Endothelial cell of hepatic sinusoid (primary cell): ENCODE measurements around the gene ERVW-1.
"Not testable (repeated sequence)": the region's sequence is repeated elsewhere in the genome, so short reads cannot be mapped to it uniquely, and the experiment has no call there.

ENCODE experiments used
- in situ Hi-C: cut with HindIII; loops from 2 replicates; pipeline ENCODE4 v1.10.0; 2017; ENCODE audit warnings: low sequenced_read_pairs

The ERVW-1 gene, protein sequence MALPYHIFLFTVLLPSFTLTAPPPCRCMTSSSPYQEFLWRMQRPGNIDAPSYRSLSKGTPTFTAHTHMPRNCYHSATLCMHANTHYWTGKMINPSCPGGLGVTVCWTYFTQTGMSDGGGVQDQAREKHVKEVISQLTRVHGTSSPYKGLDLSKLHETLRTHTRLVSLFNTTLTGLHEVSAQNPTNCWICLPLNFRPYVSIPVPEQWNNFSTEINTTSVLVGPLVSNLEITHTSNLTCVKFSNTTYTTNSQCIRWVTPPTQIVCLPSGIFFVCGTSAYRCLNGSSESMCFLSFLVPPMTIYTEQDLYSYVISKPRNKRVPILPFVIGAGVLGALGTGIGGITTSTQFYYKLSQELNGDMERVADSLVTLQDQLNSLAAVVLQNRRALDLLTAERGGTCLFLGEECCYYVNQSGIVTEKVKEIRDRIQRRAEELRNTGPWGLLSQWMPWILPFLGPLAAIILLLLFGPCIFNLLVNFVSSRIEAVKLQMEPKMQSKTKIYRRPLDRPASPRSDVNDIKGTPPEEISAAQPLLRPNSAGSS

DNA sequence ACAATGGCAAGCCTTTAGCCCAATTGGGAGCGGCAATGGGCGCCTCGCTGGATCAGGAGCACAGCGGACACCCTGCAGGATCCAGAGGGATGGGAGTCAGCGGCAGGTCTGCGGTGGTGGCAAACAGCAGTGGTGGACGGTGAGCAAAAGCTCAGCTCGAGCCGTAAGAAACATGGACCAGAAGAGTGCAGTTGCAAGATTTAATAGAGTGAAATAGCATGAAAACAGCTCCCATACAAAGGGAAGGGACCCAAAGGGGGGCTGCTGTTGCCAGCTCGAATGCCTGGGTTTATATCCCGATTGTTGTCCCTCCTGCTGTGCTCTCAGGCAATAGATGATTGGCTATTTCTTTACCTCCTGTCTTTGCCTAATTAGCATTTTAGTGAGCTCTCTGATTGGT is at the start of gene ERVW-1:
Gene ERVW-1, minus strand, starts transcription at position 266 of the 400 bp plus-strand sequence. CDS start 7,565 bp downstream, outside the sequence.
- in situ Hi-C loops = not testable (repeated sequence)

DNA sequence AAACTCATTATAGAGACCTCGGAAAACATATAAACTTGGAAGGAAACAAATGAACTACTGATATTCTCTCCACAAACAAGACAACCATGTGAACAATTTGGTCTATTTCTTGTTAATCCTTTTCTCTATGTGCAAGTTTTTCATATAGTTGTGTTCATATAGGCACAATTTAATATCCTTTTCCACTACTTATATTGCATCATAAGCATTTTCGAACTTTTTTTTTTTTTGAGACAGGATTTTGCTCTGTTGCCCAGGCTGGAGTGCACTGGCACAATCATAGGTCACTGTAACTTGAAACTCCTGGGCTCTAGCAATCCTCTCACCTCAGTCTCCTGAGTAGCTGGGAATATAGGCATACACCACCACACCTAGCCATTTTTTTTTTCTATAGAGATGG is 45.4 kb upstream of the ERVW-1 start:
- in situ Hi-C loops = loop anchor here (5.0 kb wide), 1 partner anchor 84 kb away; no protein-coding TSS in a partner anchor

DNA sequence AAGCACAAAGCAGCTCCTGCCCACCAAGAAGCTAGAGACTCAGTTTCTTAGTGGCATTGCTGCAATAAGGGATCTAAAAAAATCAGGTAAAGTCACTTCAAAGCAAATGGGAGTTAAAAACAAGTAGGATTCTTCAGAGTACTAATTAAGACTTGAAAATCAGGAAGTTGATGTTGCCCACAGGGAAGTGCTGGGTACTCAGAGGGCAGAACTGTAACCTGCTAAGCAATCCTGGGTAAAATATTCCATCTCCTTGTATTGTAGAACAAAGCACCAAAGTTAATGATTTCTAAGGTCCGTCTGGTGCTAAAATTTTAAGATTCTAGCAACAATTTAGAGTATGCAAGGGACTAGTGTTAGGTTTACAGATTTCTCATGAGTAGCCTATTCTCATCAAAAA is 42.3 kb upstream of the ERVW-1 start:
- in situ Hi-C loops = loop anchor here (5.0 kb wide), 1 partner anchor 87 kb away; no protein-coding TSS in a partner anchor

DNA sequence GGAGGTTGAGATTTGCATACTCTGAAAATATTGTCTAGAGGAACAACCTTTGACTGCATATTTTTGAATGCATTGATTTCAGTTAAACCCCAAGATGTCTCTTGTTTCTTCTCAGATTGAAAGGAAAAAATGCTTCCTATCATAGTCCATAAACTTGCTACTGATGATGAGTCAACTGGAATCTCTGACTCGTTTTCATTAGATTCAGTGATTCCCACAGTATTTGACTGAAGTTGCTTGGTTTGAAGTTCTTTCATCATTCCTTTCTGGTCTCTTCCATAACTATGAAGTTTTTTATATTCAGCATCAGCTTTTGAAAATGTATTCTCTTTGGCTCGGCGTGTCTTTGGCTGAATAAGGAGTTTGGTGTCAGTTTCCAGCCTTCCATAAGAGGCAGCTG is 39.9 kb upstream of the ERVW-1 start:
- in situ Hi-C loops = no loop called here

DNA sequence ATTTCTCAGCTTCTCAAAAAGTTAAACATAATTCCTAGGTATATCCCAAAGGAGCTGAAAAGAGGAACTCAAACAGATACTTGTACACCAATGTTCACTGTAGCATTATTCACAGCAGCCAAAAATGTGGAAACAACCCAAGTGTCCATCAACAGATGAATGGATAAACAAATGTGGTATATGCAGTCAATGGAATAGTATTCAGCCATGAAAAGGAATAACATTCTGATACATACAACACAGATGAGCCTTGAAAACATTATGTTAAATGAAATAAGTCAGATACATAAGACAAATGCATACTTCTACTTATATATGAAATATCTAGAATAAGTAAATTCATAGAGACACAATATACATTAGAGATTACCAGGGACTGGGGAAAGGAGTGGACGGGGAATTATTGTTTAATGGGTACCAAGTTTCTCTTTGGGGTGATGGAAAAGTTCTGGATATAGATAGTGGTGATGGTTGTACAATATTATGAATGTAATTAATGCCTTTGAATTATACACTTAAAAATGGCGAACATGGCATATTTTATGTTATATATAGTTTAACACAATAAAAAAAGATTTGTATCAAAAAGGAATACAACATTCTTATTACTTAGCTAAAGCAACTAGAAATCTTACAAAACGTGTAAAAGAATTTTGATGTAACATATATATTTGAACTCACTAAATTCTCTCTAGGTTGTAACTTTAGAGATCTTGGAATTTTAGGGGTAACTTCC is 35.6 kb upstream of the ERVW-1 start:
- in situ Hi-C loops = no loop called here

DNA sequence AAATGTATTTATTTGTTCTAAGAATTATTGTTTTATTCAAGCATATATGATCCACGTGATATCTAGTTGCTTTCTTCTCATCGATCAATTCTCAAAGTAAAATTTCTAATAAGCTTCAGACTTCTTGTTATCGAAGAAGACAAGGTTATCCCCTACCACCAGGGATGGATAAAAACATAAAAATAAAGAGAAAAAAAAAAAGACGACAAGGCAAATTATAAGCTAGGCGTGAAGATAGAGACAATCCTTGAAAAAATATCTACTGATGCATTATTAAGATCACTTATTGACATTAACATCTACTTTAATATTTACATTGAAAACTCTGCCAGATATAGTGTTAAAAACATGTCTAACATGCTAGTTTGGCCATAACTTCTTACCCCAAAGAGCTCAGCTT is 31.2 kb upstream of the ERVW-1 start:
- in situ Hi-C loops = no loop called here

DNA sequence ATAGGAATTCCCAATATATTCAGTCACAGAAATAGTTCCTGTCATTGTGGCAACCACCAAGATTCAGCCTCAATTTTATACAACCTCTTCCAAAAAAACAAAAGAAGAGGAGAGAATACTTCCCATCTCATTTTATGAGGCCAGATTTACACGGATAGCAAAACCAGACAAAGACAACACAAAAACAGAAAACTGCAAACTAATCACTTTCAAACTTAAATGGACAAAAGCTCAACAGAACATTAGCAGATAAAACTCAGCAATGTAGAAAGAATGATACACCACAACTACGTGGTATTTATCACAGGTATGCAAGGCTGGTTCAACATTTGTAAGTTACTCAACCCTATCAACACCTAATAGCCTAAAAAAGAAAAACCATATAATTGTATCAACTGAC is 28.6 kb upstream of the ERVW-1 start:
- in situ Hi-C loops = no loop called here

DNA sequence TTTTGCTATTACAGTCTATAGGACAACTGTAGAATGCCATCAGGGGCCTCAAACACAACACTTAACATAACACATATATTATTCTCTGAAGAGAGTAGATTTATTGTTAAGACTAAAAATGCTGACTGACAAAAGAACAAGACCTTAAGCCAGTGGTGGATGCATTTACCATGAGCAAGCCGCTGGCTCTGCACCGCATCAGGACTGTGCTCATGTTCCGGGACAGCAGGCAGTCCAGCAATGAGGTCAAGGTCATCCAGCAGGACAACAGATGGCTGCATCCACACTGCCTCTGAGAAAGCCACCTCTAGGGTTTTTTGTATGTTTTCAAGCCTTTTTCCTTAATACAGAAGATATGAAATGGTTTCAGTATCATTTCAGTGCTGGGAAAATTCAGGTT is 26.8 kb upstream of the ERVW-1 start:
- in situ Hi-C loops = no loop called here

DNA sequence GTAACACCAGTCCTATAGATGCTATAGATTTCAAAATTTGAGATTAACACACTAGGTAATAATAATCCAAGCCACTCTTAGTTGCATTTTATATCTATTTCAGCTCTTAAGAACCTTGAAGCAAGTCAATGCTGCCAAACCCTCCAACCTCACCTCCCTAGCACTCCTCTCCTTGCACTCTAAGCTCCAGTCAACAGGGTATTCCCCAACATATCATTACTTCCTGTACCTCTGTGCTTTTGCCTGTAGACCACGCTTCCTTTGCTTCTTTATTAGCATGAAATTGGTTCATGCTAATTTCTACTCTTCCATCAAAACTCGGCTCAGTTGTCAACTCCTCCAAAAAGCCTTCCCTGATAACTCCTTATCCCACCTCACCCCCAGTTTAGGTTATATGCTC is 26.0 kb upstream of the ERVW-1 start:
- in situ Hi-C loops = no loop called here

DNA sequence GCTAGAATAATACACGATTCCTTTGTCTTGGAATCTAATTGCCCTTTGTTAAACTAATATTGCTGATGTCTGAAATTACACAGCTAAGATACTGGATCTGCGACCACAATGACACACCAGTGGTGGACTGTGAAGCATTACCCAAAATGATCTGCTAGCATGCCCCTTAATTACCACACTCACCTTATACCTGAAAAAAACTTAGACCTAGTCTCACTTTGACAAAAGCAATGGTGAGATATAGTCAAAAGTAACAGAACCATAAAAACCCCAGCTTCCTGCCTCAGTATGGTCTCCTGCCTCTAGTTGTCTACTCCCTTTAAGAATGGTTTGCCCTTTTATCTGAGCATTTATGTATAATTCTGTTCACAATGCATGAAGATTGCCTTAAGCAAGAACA is 20.8 kb upstream of the ERVW-1 start:
- in situ Hi-C loops = no loop called here

DNA sequence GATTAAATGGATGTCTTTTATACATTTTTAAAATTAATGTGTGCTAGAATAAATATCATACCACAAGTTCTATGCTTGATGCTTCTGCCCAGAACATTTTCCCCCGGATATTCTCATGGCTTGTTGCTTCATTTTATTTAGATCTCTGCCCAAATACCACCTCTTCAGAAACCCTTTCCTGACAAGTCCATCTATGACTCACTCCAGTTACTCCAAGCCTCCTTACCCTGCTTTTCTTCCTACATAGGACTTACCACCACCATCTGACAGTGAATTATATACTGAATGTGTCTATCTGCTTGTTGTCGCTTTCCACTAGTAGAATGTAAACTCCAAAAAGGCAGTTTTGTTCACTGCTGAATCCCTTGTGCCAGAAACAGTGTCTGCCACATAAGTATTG is 19.1 kb upstream of the ERVW-1 start:
- in situ Hi-C loops = no loop called here

DNA sequence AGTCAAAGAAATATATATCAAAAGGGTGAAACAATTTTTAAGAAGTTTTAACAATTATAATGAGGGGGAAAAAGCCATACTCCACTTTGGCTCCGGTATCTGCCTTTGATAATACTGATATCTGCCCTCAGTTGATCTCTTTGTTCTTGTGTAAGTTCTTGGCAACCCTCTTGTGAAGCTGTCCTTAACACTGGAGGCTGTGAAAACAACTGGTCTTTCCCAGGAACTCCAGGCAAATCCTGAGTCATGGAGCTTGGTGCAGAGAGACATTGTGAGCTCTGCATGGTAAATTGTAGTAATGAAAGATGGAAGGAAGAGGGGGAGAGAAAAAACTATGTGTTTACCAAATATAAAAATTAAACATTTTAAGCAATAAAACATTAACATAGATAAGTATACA is 11.9 kb upstream of the ERVW-1 start:
- in situ Hi-C loops = no loop called here

DNA sequence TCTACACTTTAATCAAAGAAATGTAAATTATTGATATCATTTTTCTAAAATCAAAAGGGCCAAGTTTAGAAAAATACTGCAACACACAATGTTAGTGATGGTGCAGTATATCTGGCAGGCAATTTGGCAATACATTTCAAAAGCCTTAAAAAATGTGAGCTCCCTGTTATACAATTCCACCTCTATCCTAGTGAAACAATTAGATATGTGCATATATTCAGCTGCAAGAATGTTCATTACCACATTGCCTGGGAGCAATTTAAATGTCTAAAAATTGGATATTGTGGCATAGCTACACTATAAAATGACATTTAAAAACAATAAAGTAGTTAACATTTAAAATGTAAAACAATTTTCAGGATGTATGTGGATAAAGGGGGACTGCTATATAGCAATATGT is 10.1 kb upstream of the ERVW-1 start:
- in situ Hi-C loops = no loop called here

DNA sequence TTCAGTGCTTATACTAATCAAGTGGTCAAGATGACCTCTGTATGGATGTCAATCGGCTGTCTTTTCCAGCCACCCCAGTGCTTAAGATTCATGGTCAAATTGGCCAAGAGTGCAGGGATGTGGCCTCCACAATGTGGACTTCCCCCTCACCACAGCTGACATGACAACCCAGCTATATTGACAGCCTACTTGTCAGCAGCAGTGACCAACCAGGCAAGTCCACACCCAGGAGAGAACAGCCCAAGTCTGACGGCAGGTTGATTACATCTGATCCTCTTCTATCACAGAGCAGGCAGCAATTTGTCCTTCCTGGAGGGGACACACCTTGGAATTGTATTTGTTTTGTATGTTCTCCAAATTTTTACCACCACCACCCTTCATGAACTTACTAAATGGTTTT is 8.2 kb upstream of the ERVW-1 start:
- in situ Hi-C loops = no loop called here

DNA sequence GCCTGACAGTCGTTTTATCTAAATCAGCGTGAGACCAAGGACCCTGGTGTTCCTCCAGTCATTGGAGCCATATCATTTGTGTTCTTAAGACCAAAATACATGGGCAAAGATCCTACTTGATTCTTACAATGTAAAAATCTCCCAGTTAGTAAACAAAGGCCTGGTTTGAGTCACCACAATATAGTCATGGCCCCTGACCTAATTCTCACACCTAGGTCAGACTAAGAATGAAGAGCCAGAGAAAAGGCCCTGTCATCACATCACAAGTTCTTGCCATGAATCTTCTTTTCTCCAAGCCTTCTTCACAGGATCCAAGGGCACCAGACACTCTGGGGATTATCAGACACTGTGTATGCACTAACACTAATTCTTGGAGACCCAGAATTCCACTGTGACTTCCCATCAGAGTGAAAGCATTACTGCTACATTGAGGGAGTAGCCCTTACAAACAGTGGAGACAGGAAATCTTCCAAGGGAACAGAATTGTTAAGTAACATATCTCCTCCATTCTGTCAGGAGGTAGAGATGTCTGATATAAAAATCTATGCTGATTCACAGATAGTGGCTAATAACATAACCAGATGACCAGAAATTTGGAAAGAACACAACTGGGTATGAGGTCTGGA is 7.6 kb upstream of the ERVW-1 start:
- in situ Hi-C loops = no loop called here

DNA sequence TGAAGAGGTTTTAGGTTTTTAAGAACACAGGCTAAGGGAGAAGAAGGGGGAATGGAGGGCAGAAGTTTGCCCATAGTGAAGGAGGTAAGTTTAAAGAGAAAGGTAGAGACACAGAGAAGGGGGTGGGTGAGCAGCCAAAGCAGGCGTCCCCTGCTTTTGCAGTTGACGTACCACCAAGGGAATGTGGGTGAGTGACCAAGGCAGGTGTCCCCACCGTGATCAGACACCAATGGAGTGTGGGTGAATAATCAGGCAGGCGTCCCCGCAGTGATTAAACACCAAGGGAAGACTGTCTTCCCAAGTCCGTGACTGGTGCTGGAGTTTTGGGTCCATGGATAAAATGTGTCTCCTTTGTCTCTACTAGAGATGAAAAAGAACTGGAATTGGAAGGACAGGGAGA is 6.5 kb upstream of the ERVW-1 start:
- in situ Hi-C loops = not testable (repeated sequence)

DNA sequence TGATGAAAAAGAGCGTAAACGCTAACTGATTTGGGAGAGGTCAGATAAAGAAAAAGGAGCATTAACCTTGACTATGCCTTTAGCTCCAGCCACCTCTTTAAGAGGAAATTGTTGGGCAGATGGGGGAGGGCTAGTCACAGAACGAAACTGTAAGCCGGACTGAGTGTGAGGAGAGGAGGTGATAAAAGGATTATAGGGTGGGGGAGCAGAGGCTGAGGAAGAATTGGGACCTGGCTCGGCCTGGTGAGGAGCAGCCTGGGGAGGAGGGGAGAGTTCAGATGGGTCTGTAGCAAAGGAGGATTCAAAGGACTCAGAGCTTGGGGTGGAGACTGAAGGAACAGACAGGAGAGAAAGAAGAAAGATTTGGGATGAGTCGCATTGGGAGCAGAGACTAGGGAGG is 5.9 kb upstream of the ERVW-1 start:
- in situ Hi-C loops = not testable (repeated sequence)

DNA sequence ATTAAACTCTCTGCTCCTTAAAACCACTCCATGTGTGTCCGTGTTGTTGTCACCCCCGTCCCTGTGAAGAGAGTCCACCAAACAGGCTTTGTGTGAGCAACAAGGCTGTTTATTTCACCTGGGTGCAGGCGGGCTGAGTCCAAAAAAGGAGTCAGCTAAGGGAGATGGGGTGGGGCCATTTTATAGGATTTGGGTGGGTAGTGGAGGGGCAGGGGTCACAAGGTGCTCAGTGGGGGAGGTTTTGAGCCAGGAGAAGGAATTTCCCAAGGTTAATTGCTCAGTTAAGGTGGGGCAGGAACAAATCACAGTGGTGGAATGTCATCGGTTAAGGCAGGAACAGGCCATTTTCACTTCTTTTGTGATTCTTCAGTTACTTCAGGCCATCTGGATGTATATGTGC is 1.4 kb upstream of the ERVW-1 start:
- in situ Hi-C loops = not testable (repeated sequence)

DNA sequence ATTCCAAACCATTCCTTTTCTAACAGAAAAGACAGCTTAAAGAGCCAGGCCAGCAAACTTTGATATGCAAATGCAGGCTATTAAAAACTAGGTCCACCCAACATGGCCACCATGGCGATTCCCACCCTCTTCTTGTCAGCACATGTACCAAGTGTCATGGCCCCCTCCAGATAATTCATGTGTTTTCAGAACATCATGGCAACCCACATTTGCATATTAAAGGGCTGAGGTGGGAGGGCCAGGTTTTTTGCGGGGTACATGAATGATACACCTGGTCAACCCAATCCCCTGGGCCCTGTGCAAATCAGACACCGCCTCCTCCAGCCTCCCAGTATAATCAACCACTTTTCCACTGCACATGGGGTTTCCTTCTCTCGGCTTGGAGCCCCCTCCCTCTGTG is 965 bp upstream of the ERVW-1 start:
- in situ Hi-C loops = no loop called here

DNA sequence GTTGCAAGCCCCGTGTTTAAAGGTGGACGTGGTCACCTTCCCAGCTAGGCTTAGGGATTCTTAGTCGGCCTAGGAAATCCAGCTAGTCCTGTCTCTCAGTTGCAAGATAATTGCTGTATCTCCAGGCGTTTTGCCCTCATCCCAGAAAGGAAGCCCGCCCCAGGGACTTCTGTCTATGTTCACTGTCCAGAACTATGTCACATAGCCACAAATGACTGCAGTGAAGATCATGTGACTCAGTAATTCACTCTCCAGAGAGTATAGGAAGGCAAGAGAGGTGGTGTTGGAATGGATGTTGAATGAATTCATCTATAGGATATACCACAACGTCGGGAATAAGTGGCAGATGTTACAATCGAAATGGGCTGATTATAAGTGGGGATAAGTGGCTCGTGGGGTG is 349 bp upstream of the ERVW-1 start:
- in situ Hi-C loops = no loop called here

DNA sequence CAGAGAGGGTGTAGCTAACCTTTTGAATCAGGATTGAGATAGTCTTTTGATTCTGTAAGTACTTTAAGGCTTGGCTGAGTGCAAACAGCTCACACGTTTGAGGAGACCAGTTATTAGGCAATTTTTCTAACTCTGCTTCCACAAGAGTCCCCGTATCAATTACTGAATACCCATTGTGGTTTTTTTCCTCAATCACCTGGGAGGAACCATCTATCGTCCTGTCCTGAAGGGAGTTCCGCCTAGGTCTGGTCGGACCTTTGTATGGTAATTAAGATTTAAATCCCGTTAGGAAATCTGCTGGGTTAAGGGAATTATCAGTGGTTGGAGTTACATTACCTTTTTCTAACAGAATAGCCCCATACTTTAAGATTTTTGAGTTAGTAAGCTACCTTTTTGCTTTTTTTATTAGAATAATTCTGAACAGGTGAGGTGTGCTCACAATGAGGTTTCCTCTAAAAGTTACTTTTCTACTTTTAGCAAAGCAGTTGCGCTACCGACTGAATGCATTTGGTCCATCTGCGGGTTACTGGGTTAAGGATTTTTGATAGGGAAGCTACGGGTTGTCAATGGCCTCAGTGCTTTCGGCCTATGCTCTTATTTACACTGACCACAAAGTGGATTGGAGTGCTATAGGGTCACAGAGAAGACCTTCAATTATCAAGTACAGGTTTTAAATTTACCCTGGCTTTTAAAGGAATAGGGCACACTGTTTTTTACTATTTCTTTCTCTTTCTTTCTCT is 1.7 kb downstream of the ERVW-1 start:
- in situ Hi-C loops = not testable (repeated sequence)
